ENCODE measurements around the gene RAPGEF2.

DNA sequence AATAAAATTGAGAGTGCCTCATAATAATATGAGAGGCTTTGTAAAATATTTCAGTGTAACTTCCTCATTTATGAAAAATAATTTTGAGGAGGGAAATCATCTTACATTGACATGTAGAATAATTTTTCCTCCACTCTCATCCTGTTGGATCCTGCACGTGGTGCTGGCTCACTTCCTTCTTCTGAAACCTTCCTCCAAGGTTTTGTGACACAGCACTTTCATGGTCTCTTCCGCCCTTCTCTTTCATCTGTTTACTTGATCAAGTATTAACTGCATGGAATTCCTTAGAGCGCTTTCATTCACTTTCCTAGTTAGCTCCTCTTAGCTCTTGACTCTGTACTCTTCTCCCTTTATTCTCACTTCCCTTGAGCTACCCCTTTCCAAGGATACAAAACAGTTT is 246.5 kb downstream of the RAPGEF2 start:
- TF ChIP-seq, protein P1, sequence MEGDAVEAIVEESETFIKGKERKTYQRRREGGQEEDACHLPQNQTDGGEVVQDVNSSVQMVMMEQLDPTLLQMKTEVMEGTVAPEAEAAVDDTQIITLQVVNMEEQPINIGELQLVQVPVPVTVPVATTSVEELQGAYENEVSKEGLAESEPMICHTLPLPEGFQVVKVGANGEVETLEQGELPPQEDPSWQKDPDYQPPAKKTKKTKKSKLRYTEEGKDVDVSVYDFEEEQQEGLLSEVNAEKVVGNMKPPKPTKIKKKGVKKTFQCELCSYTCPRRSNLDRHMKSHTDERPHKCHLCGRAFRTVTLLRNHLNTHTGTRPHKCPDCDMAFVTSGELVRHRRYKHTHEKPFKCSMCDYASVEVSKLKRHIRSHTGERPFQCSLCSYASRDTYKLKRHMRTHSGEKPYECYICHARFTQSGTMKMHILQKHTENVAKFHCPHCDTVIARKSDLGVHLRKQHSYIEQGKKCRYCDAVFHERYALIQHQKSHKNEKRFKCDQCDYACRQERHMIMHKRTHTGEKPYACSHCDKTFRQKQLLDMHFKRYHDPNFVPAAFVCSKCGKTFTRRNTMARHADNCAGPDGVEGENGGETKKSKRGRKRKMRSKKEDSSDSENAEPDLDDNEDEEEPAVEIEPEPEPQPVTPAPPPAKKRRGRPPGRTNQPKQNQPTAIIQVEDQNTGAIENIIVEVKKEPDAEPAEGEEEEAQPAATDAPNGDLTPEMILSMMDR (optimal IDR thresholded peaks at IDR 0.05 in 1 of 3, IDR thresholded peaks at IDR 0.05 in 1 of 3, conservative IDR thresholded peaks at IDR 0.05 in 1 of 3; ENCODE audit: extremely low read depth in 1 of 3, insufficient read depth in 2 of 3, low read length in 3 of 3) = no peak
- no peak for TF ChIP-seq EZH2 (IDR thresholded peaks at IDR 0.05; ENCODE audit: low read length)

Data from keratinocyte (primary cell).